Stomach (tissue), 9 donors: ENCODE data around the gene TOMM22. TPM values are rescaled to one million over a fixed set of nuclear protein-coding genes. Genes with fewer than 3 reads are reported as not detected.

Source experiments
- DNase-seq, 2 donors: peaks; one replicate each; pipeline versions ENCODE4 v3.0.0 to v3.0.0-alpha.2; 2013 to 2019
- H3K27ac ChIP-seq, 5 donors: fragments of 200-600 bp in 4 of 5; sonication (generic) in 4 of 5; one replicate each; pipeline ENCODE4 v1.5.1; 2013 to 2019; ENCODE audit warnings: mild to moderate bottlenecking in 1 of 5, moderate library complexity in 1 of 5
- H3K27me3 ChIP-seq, 3 donors: fragments of 200-600 bp; sonication (generic); one replicate each; pipeline ENCODE4 v1.5.1; 2017 to 2019; ENCODE audit warnings: mixed run types in 1 of 3
- H3K36me3 ChIP-seq, 4 donors: fragments of 200-600 bp; sonication (generic); 1 replicate in 3 of 4; 2 replicates in 1 of 4; pipeline ENCODE4 v1.5.1; 2016 to 2019
- H3K4me1 ChIP-seq, 4 donors: fragments of 200-600 bp; sonication (generic); one replicate each; pipeline ENCODE4 v1.5.1; 2016 to 2019
- H3K4me3 ChIP-seq, 4 donors: fragments of 200-600 bp; sonication (generic) in 3 of 4; one replicate each; pipeline ENCODE4 v1.5.1; 2016 to 2019; ENCODE audit warnings: mild to moderate bottlenecking in 1 of 4
- H3K9me3 ChIP-seq, 4 donors: fragments of 200-600 bp; sonication (generic); one replicate each; pipeline ENCODE4 v1.5.1; 2016 to 2019
- EP300 ChIP-seq: sonication (generic); formaldehyde crosslinking; IDR thresholded peaks from one replicate; pipeline ENCODE4 v1.6.1; 2017; ENCODE audit warnings: antibody characterized with exemption
- POLR2A ChIP-seq, 4 donors: fragments of 450-650 bp; IDR thresholded peaks; one replicate each; pipeline ENCODE4 v1.6.1; 2016; ENCODE audit warnings: antibody characterized with exemption in 4 of 4, control low read depth in 2 of 4, mild to moderate bottlenecking in 1 of 4, moderate library complexity in 1 of 4
- POLR2AphosphoS5 ChIP-seq, 3 donors: sonication (generic); formaldehyde crosslinking; IDR thresholded peaks; one replicate each; pipeline ENCODE4 v1.6.1; 2016; ENCODE audit warnings: antibody characterized with exemption in 3 of 3
- WGBS, 5 donors: extraction: QIAGEN DNeasy Blood & Tissue Kit in 3 of 5; methylation state at CpG; one replicate each; pipeline versions ENCODE4 v1.1.5 to v1.1.7; 2013 to 2018; 5-methylcytosine and 5-hydroxymethylcytosine counted together
- intact Hi-C: fragments of 100-400 bp; cut with DNase I; formaldehyde crosslinking; loops from one replicate; pipeline ENCODE4 v1.15.1; 2023; ENCODE audit warnings: low total_unique reads
- polyA plus RNA-seq, 3 donors: library from polyadenylated mRNA; stranded (reverse); fragments of 200-250 nt; gene quantifications; one replicate each; pipeline ENCODE4 v1.2.3, GENCODE V29; 2013
- total RNA-seq, 5 donors: library from RNA; depleted of rRNA; stranded (reverse); fragments of >200 nt; gene quantifications; one replicate each; pipeline versions ENCODE4 v1.1.0 to v1.2.3, GENCODE V29; 2014 to 2016
- TF ChIP-seq, protein P1 (sequence below), 7 experiments: fragments of 450-650 bp in 4 of 7; fragments of 200-600 bp in 3 of 7; sonication (generic) in 3 of 7; IDR thresholded peaks; one replicate each; pipeline ENCODE4 v1.5.1; 2016 to 2019; ENCODE audit warnings: antibody characterized with exemption in 7 of 7, control low read depth in 2 of 7, mild to moderate bottlenecking in 1 of 7
- donor health status: healthy with polysubstance abuse.
- donor health status: Bipolar disorder and iron deficiency.
- donor health status: healthy.

TOMM22 gene
- total and polyA plus RNA-seq, 8 donors = 22.6 to 66.5 (median 37.4) TPM

DNA sequence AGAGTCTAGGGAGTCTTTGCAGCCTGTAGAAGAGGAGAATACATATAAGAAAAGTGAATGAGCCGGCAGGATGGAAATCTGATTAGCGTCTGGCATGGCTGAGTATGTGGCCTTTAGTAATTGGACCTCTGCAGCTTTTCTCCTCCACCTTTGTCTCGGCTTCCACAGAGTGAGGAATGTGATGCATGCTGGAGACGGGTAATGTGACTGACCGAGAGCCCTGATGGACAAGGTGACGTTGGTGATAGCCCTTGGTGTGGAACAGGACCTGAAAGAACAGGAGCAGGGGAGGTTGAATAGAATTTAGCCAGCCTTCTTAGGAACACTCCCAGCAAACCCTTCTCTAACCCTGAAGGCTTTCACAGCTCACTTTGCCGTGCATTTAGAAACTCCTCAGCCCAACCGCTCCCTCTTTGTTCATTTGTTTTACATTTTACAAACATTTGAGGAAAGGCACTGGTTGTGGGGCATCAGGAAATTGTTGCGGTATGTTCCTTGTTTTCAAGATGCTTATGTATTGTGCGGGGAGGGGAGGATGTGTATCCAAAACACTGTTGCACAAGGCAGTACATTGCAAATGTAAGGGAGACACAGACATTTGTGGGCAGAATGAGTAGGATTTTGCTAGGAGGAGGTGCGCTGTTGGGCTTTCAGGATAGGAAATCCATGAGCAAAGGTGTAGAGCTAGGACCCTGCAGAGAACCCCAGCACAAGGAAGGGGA lies 30.9 kb downstream of the TOMM22 start:
- Histone ChIP-seq H3K9me3 (no peaks in the 10 kb centered on the region), H3K27me3 (no peaks in the 10 kb centered on the region), H3K36me3 (peaks cover 22 to 48% (median 47%) of the 10 kb centered on the region in 4 donors), H3K27ac (no peak overlapping the region), H3K4me1 (peaks cover 24 to 82% (median 38%) of the 10 kb centered on the region in 4 donors), H3K4me3 (no peak overlapping the region)
- TF ChIP-seq POLR2AphosphoS5 (IDR thresholded peaks at IDR 0.05) (no peak), POLR2A (IDR thresholded peaks at IDR 0.05) (no peak), EP300 (no peak)
- TF ChIP-seq, protein P1, sequence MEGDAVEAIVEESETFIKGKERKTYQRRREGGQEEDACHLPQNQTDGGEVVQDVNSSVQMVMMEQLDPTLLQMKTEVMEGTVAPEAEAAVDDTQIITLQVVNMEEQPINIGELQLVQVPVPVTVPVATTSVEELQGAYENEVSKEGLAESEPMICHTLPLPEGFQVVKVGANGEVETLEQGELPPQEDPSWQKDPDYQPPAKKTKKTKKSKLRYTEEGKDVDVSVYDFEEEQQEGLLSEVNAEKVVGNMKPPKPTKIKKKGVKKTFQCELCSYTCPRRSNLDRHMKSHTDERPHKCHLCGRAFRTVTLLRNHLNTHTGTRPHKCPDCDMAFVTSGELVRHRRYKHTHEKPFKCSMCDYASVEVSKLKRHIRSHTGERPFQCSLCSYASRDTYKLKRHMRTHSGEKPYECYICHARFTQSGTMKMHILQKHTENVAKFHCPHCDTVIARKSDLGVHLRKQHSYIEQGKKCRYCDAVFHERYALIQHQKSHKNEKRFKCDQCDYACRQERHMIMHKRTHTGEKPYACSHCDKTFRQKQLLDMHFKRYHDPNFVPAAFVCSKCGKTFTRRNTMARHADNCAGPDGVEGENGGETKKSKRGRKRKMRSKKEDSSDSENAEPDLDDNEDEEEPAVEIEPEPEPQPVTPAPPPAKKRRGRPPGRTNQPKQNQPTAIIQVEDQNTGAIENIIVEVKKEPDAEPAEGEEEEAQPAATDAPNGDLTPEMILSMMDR (IDR thresholded peaks at IDR 0.05) = no peak
- no peak for DNase-seq
- 74 to 84% (median 82%) methylated on average over 11 of the region's 11 CpGs for WGBS, 5 donors
- intact Hi-C loops = no loop called here

DNA sequence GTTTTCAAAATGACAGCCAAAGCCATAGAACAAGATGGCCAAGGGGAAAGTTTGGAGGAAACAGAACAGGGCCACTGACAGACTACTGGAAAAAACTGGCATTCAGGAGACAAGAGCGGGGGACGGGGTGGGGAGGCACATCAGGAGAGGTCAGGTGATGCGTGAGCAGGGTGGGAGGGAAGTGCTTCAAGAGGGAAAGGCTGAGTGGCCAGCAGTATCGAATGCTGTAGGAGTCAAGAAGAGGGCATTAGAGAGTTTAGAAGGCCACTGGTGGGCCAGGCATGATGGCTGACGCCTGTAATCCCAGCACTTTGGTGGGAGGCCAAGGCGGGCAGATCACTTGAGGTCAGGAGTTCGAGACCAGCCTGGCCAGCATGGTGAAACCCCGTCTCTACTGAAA lies 32.2 kb downstream of the TOMM22 start:
- H3K27me3 ChIP-seq = no peaks in the 10 kb centered on the region
- DNase-seq = peak in 1 of 2 donors; percentile 17
- peaks cover 16 to 82% (median 38%) of the 10 kb centered on the region in 4 donors for H3K4me1 ChIP-seq
- intact Hi-C loops = no loop called here
- peaks cover 22 to 58% (median 55%) of the 10 kb centered on the region in 4 donors for H3K36me3 ChIP-seq
- no peaks in the 10 kb centered on the region for H3K9me3 ChIP-seq
- H3K4me3 ChIP-seq = no peak overlapping the region
- whole genome bisulfite sequencing, 5 donors = 88 to 93% (median 89%) methylated on average over 8 of the region's 8 CpGs
- no peak for TF ChIP-seq POLR2A (IDR thresholded peaks at IDR 0.05)
- TF ChIP-seq, protein P1 (IDR thresholded peaks at IDR 0.05) = no peak
- TF ChIP-seq POLR2AphosphoS5 (IDR thresholded peaks at IDR 0.05) = no peak
- TF ChIP-seq EP300 = no peak
- no peak overlapping the region for H3K27ac ChIP-seq

GRCh38 chr22:38715176-38715764 lies 33.5 kb downstream of the TOMM22 start:
- intact Hi-C loops = no loop called here
- Histone ChIP-seq H3K9me3 (no peaks in the 10 kb centered on the region), H3K27ac (no peak overlapping the region), H3K4me3 (no peak overlapping the region), H3K27me3 (no peaks in the 10 kb centered on the region), H3K36me3 (peaks cover 22 to 61% (median 55%) of the 10 kb centered on the region in 4 donors), H3K4me1 (peaks cover 15 to 74% (median 33%) of the 10 kb centered on the region in 4 donors)
- 80 to 87% (median 85%) methylated on average over 9 of the region's 9 CpGs for whole genome bisulfite sequencing, 5 donors
- TF ChIP-seq EP300 = no peak
- TF ChIP-seq POLR2AphosphoS5 (IDR thresholded peaks at IDR 0.05) = no peak
- TF ChIP-seq, protein P1 (IDR thresholded peaks at IDR 0.05) = no peak
- no peak for TF ChIP-seq POLR2A (IDR thresholded peaks at IDR 0.05)
- no peak for DNase-seq

GRCh38 chr22:38715852-38716251 lies 34.1 kb downstream of the TOMM22 start:
- peaks cover 22 to 61% (median 55%) of the 10 kb centered on the region in 4 donors for H3K36me3 ChIP-seq
- intact Hi-C loops = no loop called here
- H3K27me3 ChIP-seq = no peaks in the 10 kb centered on the region
- no peaks in the 10 kb centered on the region for H3K9me3 ChIP-seq
- 90 to 96% (median 95%) methylated on average over 15 of the region's 15 CpGs for WGBS, 5 donors
- H3K27ac ChIP-seq = no peak overlapping the region
- TF ChIP-seq EP300 = no peak
- TF ChIP-seq, protein P1 (IDR thresholded peaks at IDR 0.05) = no peak
- TF ChIP-seq POLR2A (IDR thresholded peaks at IDR 0.05) = no peak
- no peak for TF ChIP-seq POLR2AphosphoS5 (IDR thresholded peaks at IDR 0.05)
- H3K4me3 ChIP-seq = no peak overlapping the region
- H3K4me1 ChIP-seq = peaks cover 15 to 68% (median 33%) of the 10 kb centered on the region in 4 donors
- DNase-seq = no peak
